K562 (cell line): ENCODE measurements around the gene CRADD. TPM values are rescaled to one million over a fixed set of nuclear protein-coding genes. Genes with fewer than 3 reads are reported as not detected.
A peak's percentile ranks its signal among the peaks of the same experiment; 100 is the strongest.

ENCODE experiments used
- ARNT ChIP-seq, 2 experiments: fragments of 450-650 bp; IDR thresholded peaks; 2 replicates each; pipeline ENCODE4 v1.6.1; 2016; ENCODE audit warnings: mild to moderate bottlenecking in 1 of 2
- CEBPB ChIP-seq: fragments of 450-650 bp; IDR thresholded peaks from 2 replicates; pipeline ENCODE4 v1.6.1; 2016; ENCODE audit warnings: missing genetic modification characterization, missing compliant biosample characterization
- CEBPG ChIP-seq, 3 experiments: fragments of 200-800 bp in 1 of 3; sonication (Bioruptor generic) in 1 of 3; sonication (generic) in 1 of 3; formaldehyde crosslinking in 1 of 3; IDR thresholded peaks in 2 of 3; conservative IDR thresholded peaks in 1 of 3; 2 replicates each; pipeline versions ENCODE4 v1.6.1 to v1.8.0; 2016 to 2022; ENCODE audit warnings: missing compliant biosample characterization in 2 of 3, missing genetic modification characterization in 2 of 3, mild to moderate bottlenecking in 1 of 3, missing genetic modification reagents in 1 of 3
- CTCFL ChIP-seq: IDR thresholded peaks from 2 replicates; pipeline ENCODE4 v1.6.1; 2011; ENCODE audit warnings: borderline replicate concordance, low read depth, mild to moderate bottlenecking, moderate library complexity, low read length; ENCODE audit not compliant: insufficient read depth, poor library complexity, severe bottlenecking
- HES1 ChIP-seq: fragments of 450-650 bp; IDR thresholded peaks from 2 replicates; pipeline ENCODE4 v1.6.1; 2016; ENCODE audit warnings: low read depth, mild to moderate bottlenecking, moderate library complexity
- HNRNPLL ChIP-seq: fragments of 200-400 bp; formaldehyde crosslinking; IDR thresholded peaks from 2 replicates; pipeline ENCODE4 v1.6.1; 2017; ENCODE audit warnings: low read length, low read depth, mild to moderate bottlenecking; ENCODE audit not compliant: poor library complexity, severe bottlenecking
- HSF4 ChIP-seq: fragments of 250-450 bp; sonication (Bioruptor Pico); IDR thresholded peaks from 2 replicates; pipeline ENCODE4 v2.1.2; 2022; ENCODE audit warnings: mild to moderate bottlenecking, moderate library complexity, borderline replicate concordance
- KAT8 ChIP-seq: fragments of 450-650 bp; IDR thresholded peaks from 2 replicates; pipeline ENCODE4 v1.6.1; 2016; ENCODE audit warnings: low read depth, mild to moderate bottlenecking
- KDM1A ChIP-seq, 2 experiments: fragments of 450-650 bp; IDR thresholded peaks; 2 replicates each; pipeline ENCODE4 v1.6.1; 2016; ENCODE audit warnings: mild to moderate bottlenecking in 2 of 2
- KLF16 ChIP-seq: IDR thresholded peaks from 2 replicates; pipeline ENCODE4 v1.6.1; 2016; ENCODE audit warnings: antibody characterized with exemption
- MEIS2 ChIP-seq: fragments of 450-650 bp; IDR thresholded peaks from 2 replicates; pipeline ENCODE4 v1.6.1; 2014; ENCODE audit warnings: mild to moderate bottlenecking; ENCODE audit not compliant: partially characterized antibody
- NR0B1 ChIP-seq: fragments of 450-650 bp; IDR thresholded peaks from one replicate; pipeline ENCODE4 v1.6.1; 2018; ENCODE audit warnings: mild to moderate bottlenecking, moderate library complexity; ENCODE audit not compliant: partially characterized antibody
- PML ChIP-seq: IDR thresholded peaks from 2 replicates; pipeline ENCODE4 v1.6.1; 2012; ENCODE audit warnings: low read length, inconsistent platforms
- RAD51 ChIP-seq: fragments of 450-650 bp; IDR thresholded peaks from 2 replicates; pipeline ENCODE4 v1.7.1; 2016; ENCODE audit warnings: low read depth, mild to moderate bottlenecking, borderline replicate concordance
- RFX5 ChIP-seq: IDR thresholded peaks from 2 replicates; pipeline ENCODE4 v1.6.1; 2011; ENCODE audit warnings: low read depth, mild to moderate bottlenecking, improper control_type of control experiment, low read length
- TEAD4 ChIP-seq, 2 experiments: sonication (generic) in 1 of 2; formaldehyde crosslinking in 1 of 2; IDR thresholded peaks; 2 replicates each; pipeline versions ENCODE4 v1.6.1 to v1.8.0; 2012 to 2022; ENCODE audit warnings: borderline replicate concordance in 1 of 2, inconsistent platforms in 1 of 2, low read length in 1 of 2, mild to moderate bottlenecking in 1 of 2, missing genetic modification reagents in 1 of 2
- TRIM25 ChIP-seq: fragments of 450-650 bp; IDR thresholded peaks from 2 replicates; pipeline ENCODE4 v1.7.0; 2016; ENCODE audit warnings: borderline replicate concordance
- VEZF1 ChIP-seq: fragments of 200-800 bp; sonication (Bioruptor generic); IDR thresholded peaks from 2 replicates; pipeline ENCODE4 v1.6.1; 2017; ENCODE audit warnings: missing genetic modification characterization, missing compliant biosample characterization
- XRCC3 ChIP-seq: fragments of 450-650 bp; IDR thresholded peaks from 2 replicates; pipeline ENCODE4 v1.6.1; 2017; ENCODE audit warnings: mild to moderate bottlenecking, moderate library complexity
- polyA plus RNA-seq, 8 experiments: library from polyadenylated mRNA; depleted of rRNA in 4 of 8; stranded (reverse) in 5 of 8; unstranded in 3 of 8; fragments of >200 nt; fragmentation: Nextera tagmentation in 2 of 8; fragmentation: Illumina TruSeq in 1 of 8; extraction: Ambion mirVana in 2 of 8; extraction: Trizol in 1 of 8; gene quantifications; 2 replicates each; pipeline versions ENCODE4 v1.2.1 to v1.2.3, GENCODE V29; 2011 to 2014; ENCODE audit warnings: inconsistent platforms in 1 of 8, missing spikeins in 1 of 8
- total RNA-seq, 7 experiments: library from RNA; depleted of rRNA in 6 of 7; stranded (reverse); fragments of >200 nt in 6 of 7; fragmentation: Illumina TruSeq in 2 of 7; extraction: Trizol in 2 of 7; gene quantifications; 2 replicates each; pipeline versions ENCODE4 v1.2.1 to v1.2.3, GENCODE V29; 2011 to 2021; ENCODE audit warnings: low replicate concordance in 1 of 7

The CRADD gene
- total and polyA plus RNA-seq, 9 of the 15 experiments (the other 6 are each of a cell fraction or from before 2014, with no cell fraction given): 20.5 to 41.1 (median 25.9) TPM

GRCh38 chr12:93758801-93759373, 81.7 kb downstream of the CRADD start (continued):
- TF ChIP-seq HSF4 (CRISPR knock-in tag): no peak
- TF ChIP-seq CEBPG (CRISPR knock-in tag; IDR thresholded peaks at IDR 0.05): no peak
- peak; percentile 54 to 74; a peak in 2 of 4 replicates for TF ChIP-seq CEBPG (tag; conservative IDR thresholded peaks at IDR 0.05 in 1 of 2, IDR thresholded peaks at IDR 0.05 in 1 of 2)
- TF ChIP-seq TRIM25: no peak
- peak; percentile 17; the same call in 1 of the 2 replicates for TF ChIP-seq VEZF1 (CRISPR knock-in tag)
- no peak for TF ChIP-seq NR0B1
- TF ChIP-seq HES1: no peak
- peak; percentile 72 for TF ChIP-seq CEBPB (tag)
- no peak for TF ChIP-seq CTCFL
- no peak for TF ChIP-seq XRCC3
- TF ChIP-seq RAD51: no peak
- no peak for TF ChIP-seq RFX5
- TF ChIP-seq KAT8: no peak
- no peak for TF ChIP-seq ARNT (IDR thresholded peaks at IDR 0.05)
- TF ChIP-seq MEIS2: peak; percentile 15
- no peak for TF ChIP-seq KDM1A (IDR thresholded peaks at IDR 0.05)
- TF ChIP-seq PML: no peak
- no peak for TF ChIP-seq HNRNPLL
- no peak for TF ChIP-seq KLF16
- TF ChIP-seq TEAD4 (IDR thresholded peaks at IDR 0.05; ENCODE audit: low read length): peak; percentile 41; the same call in 1 of the 2 replicates
- TF ChIP-seq TEAD4 (CRISPR knock-in tag; IDR thresholded peaks at IDR 0.05; ENCODE audit: borderline replicate concordance): no peak
